Measurements from ENCODE around the gene BSG. TPM values are rescaled to one million over a fixed set of nuclear protein-coding genes. Genes with fewer than 3 reads are reported as not detected.
"Not testable (repeated sequence)": the region's sequence is repeated elsewhere in the genome, so short reads cannot be mapped to it uniquely, and the experiment has no call there.

Gene BSG
- total RNA-seq, 1 donor from 2014 or later: 396 TPM

- DNase-seq (ENCODE audit: low spot score): no peak
These were observed 30.2 kb downstream of the BSG start for GRCh38 chr19:602391-603301.

GRCh38 chr19:603302-603639 lies 30.9 kb downstream of the BSG start:
- DNase-seq (ENCODE audit: low spot score): not testable (repeated sequence)

GRCh38 chr19:603779-604178 lies 31.4 kb downstream of the BSG start:
- DNase-seq (ENCODE audit: low spot score): not testable (repeated sequence)

GRCh38 chr19:604355-604754 lies 32.0 kb downstream of the BSG start:
- no peak for DNase-seq (ENCODE audit: low spot score)

- DNase-seq (ENCODE audit: low spot score): not testable (repeated sequence)
These were observed 32.9 kb downstream of the BSG start for GRCh38 chr19:605061-605971.

GRCh38 chr19:607301-608154 lies 35.1 kb downstream of the BSG start:
- DNase-seq (ENCODE audit: low spot score): no peak

GRCh38 chr19:608155-609003 lies 36.0 kb downstream of the BSG start:
- no peak for DNase-seq (ENCODE audit: low spot score)

- no peak for DNase-seq (ENCODE audit: low spot score)
These were observed 36.6 kb downstream of the BSG start for GRCh38 chr19:609004-609346.

- DNase-seq (ENCODE audit: low spot score): no peak
These were observed 37.8 kb downstream of the BSG start for GRCh38 chr19:610071-610800.

GRCh38 chr19:610801-611480 lies 38.5 kb downstream of the BSG start:
- DNase-seq (ENCODE audit: low spot score): no peak

- no peak for DNase-seq (ENCODE audit: low spot score)
These were observed 39.1 kb downstream of the BSG start for GRCh38 chr19:611481-611868.

- no peak for DNase-seq (ENCODE audit: low spot score)
These were observed 40.5 kb downstream of the BSG start for GRCh38 chr19:612941-613340.

- no peak for DNase-seq (ENCODE audit: low spot score)
These were observed 41.6 kb downstream of the BSG start for GRCh38 chr19:613732-614567.

- no peak for DNase-seq (ENCODE audit: low spot score)
These were observed 43.2 kb downstream of the BSG start for GRCh38 chr19:615619-616018.

- DNase-seq (ENCODE audit: low spot score): no peak
These were observed 43.8 kb downstream of the BSG start for GRCh38 chr19:616062-616700.

GRCh38 chr19:616747-617526 lies 44.5 kb downstream of the BSG start:
- DNase-seq (ENCODE audit: low spot score): no peak

Data from mesenteric fat pad (tissue), 1 donor.